Left ventricle myocardium superior (tissue), 1 donor: ENCODE results near the gene IFT80. TPM values are rescaled to one million over a fixed set of nuclear protein-coding genes. Genes with fewer than 3 reads are reported as not detected.
"Not testable (repeated sequence)": the region's sequence is repeated elsewhere in the genome, so short reads cannot be mapped to it uniquely, and the experiment has no call there.

Experiments
- ATAC-seq: fragments of 200-7000 bp; cut with Tn5 transposase; one replicate; pipeline ENCODE4 v1.9.1; 2020; ENCODE audit warnings: mild to moderate bottlenecking, moderate library complexity
- DNase-seq: peaks from one replicate; pipeline ENCODE4 v3.0.0-alpha.2; 2020
- intact Hi-C: fragments of 100-400 bp; cut with micrococcal nuclease; formaldehyde crosslinking; loops from one replicate; pipeline ENCODE4 v1.11.0; 2022
- total RNA-seq: library from RNA; stranded (reverse); fragmentation: NEBNext Ultra II Directional; extraction: Animal tissue kit (Norgen Biotek cat#: 25700); gene quantifications from one replicate; pipeline ENCODE4 v1.2.1, GENCODE V29; 2021
- donor health status: DM: no; HTN: yes; CAD: no; lungs with severe emphysema.

The IFT80 gene
- total RNA-seq, 1 donor from 2014 or later: 9.8 TPM

DNA sequence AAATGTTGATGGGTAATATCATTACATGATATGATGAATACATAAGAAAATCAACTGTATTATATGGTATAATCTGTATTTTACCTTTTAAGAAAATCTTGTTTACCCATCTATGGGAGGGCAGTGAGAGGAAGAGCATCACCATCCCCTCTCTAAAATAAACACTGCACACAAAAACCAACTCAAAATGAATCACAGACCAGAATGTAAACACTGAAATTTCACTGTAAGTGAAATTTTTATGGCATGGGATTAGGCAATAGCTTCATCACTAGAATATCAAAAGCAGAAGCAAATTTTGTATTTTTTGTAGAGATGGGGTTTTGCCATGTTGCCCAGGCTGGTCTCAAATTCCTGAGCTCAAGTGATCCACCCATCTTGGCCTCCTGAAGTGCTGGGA lies 26.2 kb downstream of the IFT80 start:
- DNase-seq (no peak), ATAC-seq (no peak)
- intact Hi-C loops: no loop called here

- intact Hi-C loops: no loop called here
- no peak for DNase-seq
- ATAC-seq: no peak
These were observed 27.8 kb downstream of the IFT80 start for GRCh38 chr3:160370987-160371857.

- ATAC-seq (no peak), DNase-seq (no peak)
- intact Hi-C loops: no loop called here
These were observed 29.2 kb downstream of the IFT80 start for GRCh38 chr3:160369784-160370183.

GRCh38 chr3:160368804-160369203 lies 30.2 kb downstream of the IFT80 start:
- intact Hi-C loops: no loop called here
- ATAC-seq (no peak), DNase-seq (no peak)

GRCh38 chr3:160365869-160366522 lies 33.0 kb downstream of the IFT80 start:
- no peak for ATAC-seq

DNA sequence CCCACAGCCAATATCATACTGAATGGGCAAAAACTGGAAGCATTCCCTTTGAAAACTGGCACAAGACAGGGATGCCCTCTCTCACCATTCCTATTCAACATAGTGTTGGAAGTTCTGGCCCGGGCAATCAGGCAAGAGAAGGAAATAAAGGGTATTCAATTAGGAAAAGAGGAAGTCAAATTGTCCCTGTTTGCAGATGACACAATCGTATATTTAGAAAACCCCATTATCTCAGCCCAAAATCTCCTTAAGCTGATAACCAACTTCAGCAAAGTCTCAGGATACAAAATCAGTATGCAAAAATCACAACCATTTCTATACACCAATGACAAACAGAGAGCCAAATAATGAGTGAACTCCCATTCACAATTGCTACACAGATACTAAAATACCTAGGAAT lies 36.1 kb downstream of the IFT80 start:
- ATAC-seq, intact Hi-C loops, DNase-seq: not testable (repeated sequence)

More at GRCh38 chr3:160365869-160366522, 33.0 kb downstream of the IFT80 start:
- intact Hi-C loops: no loop called here
- no peak for DNase-seq

GRCh38 chr3:160355826-160356225 lies 43.2 kb downstream of the IFT80 start:
- intact Hi-C loops: no loop called here
- no peak for DNase-seq
- ATAC-seq: no peak

- DNase-seq (no peak), ATAC-seq (no peak)
- intact Hi-C loops: no loop called here
These were observed 52.5 kb downstream of the IFT80 start for GRCh38 chr3:160346511-160346910.

- intact Hi-C loops: loop anchor here (5.0 kb wide), 2 partner anchors 181 to 311 kb away; no protein-coding TSS in a partner anchor
- ATAC-seq (no peak), DNase-seq (no peak)
These were observed 55.9 kb downstream of the IFT80 start for GRCh38 chr3:160343132-160343531.

DNA sequence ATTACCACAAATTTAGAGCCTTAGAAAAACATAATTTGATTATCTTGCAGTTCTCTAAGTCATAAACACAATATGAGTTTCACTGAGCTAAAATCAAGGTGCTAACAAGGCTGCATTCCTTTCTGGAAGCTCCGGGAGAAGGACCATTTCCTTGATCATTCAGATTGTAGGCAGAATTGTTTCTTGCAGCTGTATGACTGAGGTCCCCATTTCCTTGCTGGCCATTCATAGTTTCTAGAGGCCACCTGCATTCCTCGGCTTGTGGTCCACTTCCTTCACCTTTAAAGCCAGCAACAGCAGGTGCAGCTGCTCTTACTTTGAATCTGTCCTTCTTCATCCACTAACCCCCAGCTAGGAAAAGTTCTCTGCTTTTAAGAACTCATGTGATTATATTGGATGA lies 58.7 kb downstream of the IFT80 start:
- intact Hi-C loops: loop anchor here (5.0 kb wide), 2 partner anchors 178 to 308 kb away; no protein-coding TSS in a partner anchor
- no peak for DNase-seq
- ATAC-seq: no peak

GRCh38 chr3:160331127-160331937 lies 67.7 kb downstream of the IFT80 start:
- DNase-seq: no peak
- ATAC-seq: no peak
- intact Hi-C loops: no loop called here

DNA sequence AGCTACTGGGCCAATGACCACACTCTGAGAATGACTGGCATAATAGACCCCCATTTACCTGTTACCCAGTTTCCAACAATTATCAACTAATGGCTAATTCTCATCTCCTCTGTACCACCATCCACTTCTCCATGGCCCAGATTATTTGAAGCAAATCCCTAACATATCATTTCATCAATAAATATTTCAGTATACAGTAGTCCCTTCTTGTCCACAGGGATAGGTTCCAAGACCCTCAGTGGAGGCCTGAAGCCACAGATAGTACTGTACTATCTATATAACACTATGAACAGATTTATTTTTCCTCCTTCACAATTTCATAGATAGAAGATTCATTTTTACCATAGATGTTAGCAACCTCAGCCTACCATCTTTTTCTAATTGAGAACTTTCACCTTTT lies 68.3 kb downstream of the IFT80 start:
- ATAC-seq: no peak
- DNase-seq: no peak
- intact Hi-C loops: no loop called here

DNA sequence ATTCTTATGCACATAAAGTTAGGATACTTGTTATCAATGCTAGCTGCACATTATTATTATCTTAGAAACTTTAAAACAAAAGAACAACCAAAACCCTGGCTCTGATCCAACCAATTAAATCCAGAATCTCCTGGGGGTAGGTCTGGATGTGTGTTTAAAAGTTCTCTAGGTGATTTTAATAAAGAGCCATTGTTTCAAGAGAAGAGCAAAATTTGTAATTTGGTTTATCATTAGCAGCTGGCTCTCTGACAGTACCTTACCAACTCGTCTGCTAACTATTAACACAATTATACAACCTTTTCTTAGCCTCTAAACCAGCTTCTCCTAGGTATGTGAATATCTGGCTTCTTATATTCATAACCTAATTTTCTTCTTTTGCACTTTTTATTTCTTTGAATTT lies 68.9 kb downstream of the IFT80 start:
- ATAC-seq: no peak
- intact Hi-C loops: no loop called here
- no peak for DNase-seq

- ATAC-seq, intact Hi-C loops, DNase-seq: not testable (repeated sequence)
These were observed 72.7 kb downstream of the IFT80 start for GRCh38 chr3:160326286-160326685.

GRCh38 chr3:160321821-160322220 lies 77.2 kb downstream of the IFT80 start:
- intact Hi-C loops, ATAC-seq, DNase-seq: not testable (repeated sequence)

DNA sequence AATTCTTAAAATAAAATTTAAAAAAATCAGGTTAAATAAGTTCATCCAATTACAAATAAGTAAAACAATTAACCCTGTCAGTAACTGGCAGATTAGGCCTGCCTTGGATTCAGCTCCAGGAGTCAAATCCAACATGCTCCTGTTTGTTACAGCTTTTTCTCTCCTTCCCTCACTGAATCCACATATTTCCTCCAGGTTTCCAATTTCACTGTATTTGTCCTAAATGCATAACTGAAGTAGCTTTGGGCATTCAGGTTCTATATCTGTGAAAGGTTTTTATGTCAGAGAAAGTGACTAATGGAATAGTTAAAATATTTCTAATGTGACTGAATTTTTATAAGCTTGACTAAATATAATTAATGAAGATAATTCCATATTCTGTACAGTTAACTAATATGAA lies 79.7 kb downstream of the IFT80 start:
- no peak for ATAC-seq
- intact Hi-C loops: no loop called here
- no peak for DNase-seq

- DNase-seq (no peak), ATAC-seq (no peak)
- intact Hi-C loops: no loop called here
These were observed 84.0 kb downstream of the IFT80 start for GRCh38 chr3:160314995-160315394.

GRCh38 chr3:160312014-160312624 lies 86.9 kb downstream of the IFT80 start:
- DNase-seq: no peak
- ATAC-seq: no peak
- intact Hi-C loops: no loop called here

- no peak for ATAC-seq
- DNase-seq: no peak
- intact Hi-C loops: no loop called here
These were observed 96.2 kb downstream of the IFT80 start for GRCh38 chr3:160302806-160303205.
